Chondrocyte (in vitro differentiated cells): ENCODE measurements around the gene ACOT13. TPM values are rescaled to one million over a fixed set of nuclear protein-coding genes. Genes with fewer than 3 reads are reported as not detected.
A peak's percentile ranks its signal among the peaks of the same experiment; 100 is the strongest.
"Not testable (repeated sequence)": the region's sequence is repeated elsewhere in the genome, so short reads cannot be mapped to it uniquely, and the experiment has no call there.

Experiments used
- DNase-seq: peaks from one replicate; pipeline ENCODE4 v3.0.0; 2021; ENCODE audit warnings: mixed read lengths, low spot score
- H3K27ac Mint-ChIP-seq: one replicate; pipeline ENCODE4 v1.8.0; 2021; ENCODE audit warnings: mild to moderate bottlenecking, moderate library complexity, mixed read lengths; ENCODE audit not compliant: unreplicated experiment
- H3K27me3 Mint-ChIP-seq: 2 replicates; pipeline ENCODE4 v1.8.0; 2021; ENCODE audit warnings: low read depth, mixed read lengths
- H3K36me3 Mint-ChIP-seq: 2 replicates; pipeline ENCODE4 v1.8.0; 2021; ENCODE audit warnings: low read depth, mixed read lengths
- H3K4me1 Mint-ChIP-seq: 2 replicates; pipeline ENCODE4 v1.8.0; 2021; ENCODE audit warnings: low read depth, mild to moderate bottlenecking, mixed read lengths
- H3K4me3 Mint-ChIP-seq: one replicate; pipeline ENCODE4 v1.8.0; 2021; ENCODE audit warnings: mild to moderate bottlenecking, moderate library complexity, mixed read lengths; ENCODE audit not compliant: unreplicated experiment
- H3K9me3 Mint-ChIP-seq: 2 replicates; pipeline ENCODE4 v1.8.0; 2021; ENCODE audit warnings: low read depth, mixed read lengths
- total RNA-seq: library from RNA; stranded (reverse); gene quantifications from 3 replicates; pipeline ENCODE4 v1.2.1, GENCODE V29; 2021
- TF ChIP-seq, protein P1 (sequence below): fragments of 200-600 bp; sonication (generic); IDR thresholded peaks from 2 replicates; pipeline ENCODE4 v1.5.0; 2021; ENCODE audit warnings: antibody characterized with exemption, mild to moderate bottlenecking, moderate library complexity

The ACOT13 gene
- total RNA-seq, 1 donor from 2014 or later = 28.4 TPM

DNA sequence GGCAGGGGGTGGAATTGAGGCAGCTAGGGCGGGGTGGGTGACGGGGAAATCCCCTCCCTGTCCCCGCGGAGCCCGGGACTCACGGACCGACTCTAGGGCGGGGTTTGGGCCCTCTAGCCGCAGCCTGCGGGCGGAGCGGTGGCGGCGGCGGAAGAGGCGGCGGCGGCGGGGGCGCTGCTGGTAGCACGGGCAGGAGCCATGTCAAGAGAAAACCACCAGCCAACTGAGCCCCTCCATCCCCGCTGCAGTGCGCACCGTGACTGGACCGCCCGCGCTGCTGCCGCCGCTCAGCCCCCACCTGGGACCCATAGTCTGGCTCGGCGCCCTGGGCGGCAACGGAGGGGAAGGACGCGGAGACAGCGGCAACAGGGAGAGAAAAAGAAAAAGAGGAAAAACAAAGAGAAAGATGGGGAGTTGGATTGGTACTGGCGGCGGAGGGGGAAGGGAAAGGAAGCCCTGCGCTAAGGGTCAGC lies 53.3 kb downstream of the ACOT13 start:
- DNase-seq = no peak
- H3K27me3 Mint-ChIP-seq = no peaks in the 10 kb centered on the region
- peak overlapping the region; percentile 96 for H3K4me3 Mint-ChIP-seq
- H3K27ac Mint-ChIP-seq = peak overlapping the region; percentile 100
- TF ChIP-seq, protein P1, sequence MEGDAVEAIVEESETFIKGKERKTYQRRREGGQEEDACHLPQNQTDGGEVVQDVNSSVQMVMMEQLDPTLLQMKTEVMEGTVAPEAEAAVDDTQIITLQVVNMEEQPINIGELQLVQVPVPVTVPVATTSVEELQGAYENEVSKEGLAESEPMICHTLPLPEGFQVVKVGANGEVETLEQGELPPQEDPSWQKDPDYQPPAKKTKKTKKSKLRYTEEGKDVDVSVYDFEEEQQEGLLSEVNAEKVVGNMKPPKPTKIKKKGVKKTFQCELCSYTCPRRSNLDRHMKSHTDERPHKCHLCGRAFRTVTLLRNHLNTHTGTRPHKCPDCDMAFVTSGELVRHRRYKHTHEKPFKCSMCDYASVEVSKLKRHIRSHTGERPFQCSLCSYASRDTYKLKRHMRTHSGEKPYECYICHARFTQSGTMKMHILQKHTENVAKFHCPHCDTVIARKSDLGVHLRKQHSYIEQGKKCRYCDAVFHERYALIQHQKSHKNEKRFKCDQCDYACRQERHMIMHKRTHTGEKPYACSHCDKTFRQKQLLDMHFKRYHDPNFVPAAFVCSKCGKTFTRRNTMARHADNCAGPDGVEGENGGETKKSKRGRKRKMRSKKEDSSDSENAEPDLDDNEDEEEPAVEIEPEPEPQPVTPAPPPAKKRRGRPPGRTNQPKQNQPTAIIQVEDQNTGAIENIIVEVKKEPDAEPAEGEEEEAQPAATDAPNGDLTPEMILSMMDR = no peak
- H3K9me3 Mint-ChIP-seq = no peaks in the 10 kb centered on the region
- H3K36me3 Mint-ChIP-seq = peaks cover 17% of the 10 kb centered on the region
- peaks cover 42% of the 10 kb centered on the region for H3K4me1 Mint-ChIP-seq

GRCh38 chr6:24720604-24721460 lies 54.0 kb downstream of the ACOT13 start:
- peak; percentile 99 for DNase-seq
- TF ChIP-seq, protein P1 = no peak
- Mint-ChIP-seq H3K4me3 (peak overlapping the region; percentile 96), H3K27ac (peak overlapping the region; percentile 100), H3K4me1 (peaks cover 35% of the 10 kb centered on the region), H3K36me3 (peaks cover 11% of the 10 kb centered on the region), H3K9me3 (no peaks in the 10 kb centered on the region), H3K27me3 (no peaks in the 10 kb centered on the region)

DNA sequence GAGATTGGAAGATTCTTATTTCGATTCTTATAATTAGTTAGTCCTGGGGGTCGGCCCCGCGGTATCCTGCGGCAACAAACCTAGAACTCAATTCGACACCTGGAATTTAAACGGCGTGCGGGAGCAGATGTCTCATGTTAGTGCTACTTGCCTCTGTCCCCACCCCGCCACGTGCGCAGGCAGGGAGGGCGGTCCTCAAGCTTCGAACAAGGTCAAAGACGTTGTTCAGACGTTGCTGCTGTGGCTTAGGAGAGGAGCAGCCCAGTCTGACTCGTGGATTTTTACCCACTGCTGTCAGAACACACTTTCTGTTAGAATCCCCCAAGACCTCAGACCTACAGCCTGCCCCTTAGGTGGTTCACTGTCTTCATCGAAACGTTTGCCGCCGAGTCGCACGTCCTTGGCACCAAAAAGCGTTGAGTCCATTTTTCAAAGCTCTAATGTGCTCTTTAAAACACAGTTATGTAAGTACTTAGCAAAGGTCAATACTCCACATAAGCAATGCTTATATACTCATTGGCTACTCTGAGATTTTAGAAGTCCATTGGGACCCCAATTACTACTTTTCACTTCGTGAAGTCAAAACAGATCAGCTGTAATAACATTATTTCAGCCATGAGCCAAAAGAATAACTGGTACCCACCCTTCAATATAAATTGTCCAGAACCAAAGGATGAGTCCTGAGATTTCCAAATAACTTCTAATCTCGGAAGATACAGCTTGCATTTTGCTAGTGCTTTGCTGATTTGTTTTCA lies 54.8 kb downstream of the ACOT13 start:
- H3K4me3 Mint-ChIP-seq = peak overlapping the region; percentile 96
- TF ChIP-seq, protein P1 = no peak
- H3K27me3 Mint-ChIP-seq = no peaks in the 10 kb centered on the region
- peaks cover 9% of the 10 kb centered on the region for H3K36me3 Mint-ChIP-seq
- DNase-seq = no peak
- H3K4me1 Mint-ChIP-seq = peaks cover 27% of the 10 kb centered on the region
- peak overlapping the region; percentile 100 for H3K27ac Mint-ChIP-seq
- no peaks in the 10 kb centered on the region for H3K9me3 Mint-ChIP-seq

DNA sequence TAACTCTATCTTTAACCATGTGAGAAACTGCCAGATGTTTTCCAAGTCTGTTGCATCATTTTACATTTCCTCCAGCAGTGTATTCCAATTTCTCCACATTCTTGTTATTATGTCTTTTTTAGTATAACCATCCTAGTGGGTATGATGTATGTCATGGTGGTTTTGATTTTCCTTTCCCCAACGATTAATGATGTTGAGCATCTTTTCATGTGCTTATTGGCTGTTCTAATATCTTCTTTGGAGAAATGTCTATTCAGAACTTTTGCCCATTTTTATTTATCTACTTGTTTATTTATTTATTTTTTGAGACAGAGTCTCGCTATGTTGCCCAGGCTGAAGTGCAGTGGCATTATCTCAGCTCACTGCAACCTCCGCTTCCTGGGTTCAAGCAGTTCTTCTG lies 56.4 kb downstream of the ACOT13 start:
- Mint-ChIP-seq H3K4me3 (no peak overlapping the region), H3K27ac (no peak overlapping the region), H3K4me1 (peaks cover 11% of the 10 kb centered on the region), H3K36me3 (peaks cover 6% of the 10 kb centered on the region), H3K9me3 (no peaks in the 10 kb centered on the region), H3K27me3 (no peaks in the 10 kb centered on the region)
- TF ChIP-seq, protein P1 = no peak
- DNase-seq = no peak

GRCh38 chr6:24730653-24731052 lies 63.8 kb downstream of the ACOT13 start:
- H3K9me3 Mint-ChIP-seq, DNase-seq, H3K27me3 Mint-ChIP-seq, H3K27ac Mint-ChIP-seq, H3K36me3 Mint-ChIP-seq, H3K4me1 Mint-ChIP-seq, H3K4me3 Mint-ChIP-seq: not testable (repeated sequence)

DNA sequence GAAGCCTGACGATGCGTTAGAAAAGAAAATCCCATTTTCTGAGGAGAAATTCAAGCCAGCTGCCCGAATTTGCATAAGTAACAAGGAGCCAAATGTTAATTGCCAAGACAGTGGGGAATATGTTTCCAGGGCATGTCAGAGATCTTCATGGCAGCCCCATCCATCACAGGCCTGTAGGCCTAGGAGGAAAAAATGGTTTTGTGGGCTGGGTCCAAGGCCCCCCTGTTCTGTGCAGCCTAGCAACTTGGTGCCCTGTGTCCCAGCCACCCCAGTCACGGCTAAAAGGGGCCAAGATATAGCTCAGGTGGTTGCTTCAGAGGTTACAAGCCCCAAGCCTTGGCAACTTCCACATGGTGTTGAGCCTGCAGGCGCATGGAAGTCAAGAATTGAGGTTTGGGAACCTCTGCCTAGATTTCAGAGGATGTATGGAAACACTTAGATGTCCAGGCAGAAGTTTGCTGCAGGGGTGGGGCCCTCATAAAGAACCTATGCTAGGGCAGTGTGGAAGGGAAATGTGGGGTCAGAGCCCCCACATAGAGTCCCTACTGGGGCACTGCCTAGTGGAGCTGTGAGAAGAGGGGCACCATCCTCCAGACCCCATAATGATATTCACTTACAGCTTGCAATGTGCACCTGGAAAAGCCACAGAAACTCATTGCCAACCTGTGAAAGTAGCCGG lies 64.7 kb downstream of the ACOT13 start:
- H3K4me3 Mint-ChIP-seq, H3K27ac Mint-ChIP-seq, H3K9me3 Mint-ChIP-seq, H3K4me1 Mint-ChIP-seq, DNase-seq, H3K36me3 Mint-ChIP-seq, H3K27me3 Mint-ChIP-seq: not testable (repeated sequence)
